HG03439 (cell line): ENCODE measurements around the gene CFAP141.
"Not testable (repeated sequence)": the region's sequence is repeated elsewhere in the genome, so short reads cannot be mapped to it uniquely, and the experiment has no call there.

Experiments used
- ATAC-seq: cut with Tn5 transposase; IDR thresholded peaks from one replicate; pipeline ENCODE4 v1.9.1; 2021; ENCODE audit warnings: mild to moderate bottlenecking, moderate library complexity; ENCODE audit not compliant: unreplicated experiment

CFAP141 gene

DNA sequence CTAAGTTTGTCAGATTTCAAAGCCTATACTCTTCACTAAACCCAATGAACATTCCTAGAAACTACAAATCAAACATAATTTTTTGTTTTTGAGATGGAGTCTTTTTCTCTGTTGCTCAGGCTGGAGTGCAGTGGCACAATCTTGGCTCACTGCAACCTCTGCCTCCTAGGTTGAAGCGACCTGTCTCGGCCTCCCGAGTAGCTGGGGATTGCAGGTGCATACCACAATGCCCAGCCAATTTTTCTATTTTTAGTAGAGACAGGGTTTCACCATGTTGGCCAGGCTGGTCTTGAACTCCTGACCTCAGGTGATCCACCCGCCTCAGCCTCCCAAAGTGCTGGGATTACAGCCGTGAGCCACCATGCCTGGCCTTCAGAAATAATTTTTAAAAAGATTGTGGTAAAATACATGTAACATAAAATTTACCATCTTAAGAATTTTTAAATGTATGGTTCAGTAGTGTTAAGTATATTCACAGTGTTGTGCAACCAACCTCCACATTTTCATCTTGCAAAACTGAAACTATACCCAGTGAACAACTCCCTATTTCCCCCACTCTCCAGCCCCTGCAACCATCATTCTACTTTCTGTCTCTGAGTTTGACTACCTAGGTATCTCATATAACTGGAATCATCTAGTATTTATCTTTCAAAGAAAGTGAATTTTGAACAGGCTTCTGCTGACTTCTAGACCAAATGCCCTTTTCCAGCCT, 2.7 kb upstream of the CFAP141 start:
- ATAC-seq = no peak

DNA sequence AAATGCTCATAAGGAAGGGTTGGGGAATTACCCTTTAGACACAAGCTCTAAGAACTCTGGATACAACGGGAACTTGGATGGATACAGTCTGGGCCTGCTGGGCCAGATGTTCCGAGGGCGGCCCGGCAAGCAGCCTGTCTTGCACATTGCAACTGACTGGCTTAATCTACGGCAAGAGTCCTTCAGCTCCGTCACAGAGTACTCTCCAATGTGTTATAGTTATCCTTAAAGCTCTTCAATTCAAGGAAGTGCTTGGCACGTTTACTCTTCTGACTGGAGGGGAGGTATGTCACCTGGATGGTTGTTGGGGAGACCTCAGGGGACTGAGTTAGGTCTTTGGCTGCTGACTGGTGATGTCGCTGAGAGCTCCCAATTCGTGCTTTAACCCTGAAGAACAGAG, 1.1 kb upstream of the CFAP141 start:
- no peak for ATAC-seq

DNA sequence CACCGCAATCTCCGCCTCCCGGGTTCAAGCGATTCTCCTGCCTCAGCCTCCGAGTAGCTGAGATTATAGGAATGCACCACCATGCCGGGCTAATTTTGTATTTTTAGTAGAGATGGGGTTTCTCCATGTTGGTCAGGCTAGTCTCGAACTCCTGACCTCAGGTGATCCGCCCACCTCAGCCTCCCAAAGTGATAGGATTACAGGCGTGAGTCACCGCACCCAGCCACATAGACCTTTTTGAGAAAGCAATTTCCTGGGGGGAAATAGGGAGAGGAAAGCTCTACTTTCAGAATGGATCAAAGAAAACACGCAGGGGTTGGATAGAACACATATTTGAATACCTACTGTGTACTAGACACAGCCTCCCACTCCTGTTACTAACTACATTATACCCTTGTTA, 355 bp downstream of the CFAP141 start:
- not testable (repeated sequence) for ATAC-seq

DNA sequence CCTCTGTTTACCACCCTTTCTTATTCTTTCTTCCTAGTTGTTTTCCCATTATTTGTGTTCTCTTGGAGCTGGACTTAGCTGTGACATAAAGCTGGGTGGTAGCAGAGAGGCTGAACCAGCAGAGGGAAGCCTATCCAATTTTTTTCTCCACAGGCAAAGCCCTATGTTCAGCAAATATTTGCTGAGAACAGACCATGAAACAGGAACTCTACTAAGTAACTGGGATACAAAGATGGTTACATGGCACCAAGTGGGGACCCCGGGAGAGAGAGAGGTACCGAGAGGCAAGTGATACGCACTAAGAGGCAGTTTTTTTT, 6.6 kb downstream of the CFAP141 start:
- no peak for ATAC-seq

DNA sequence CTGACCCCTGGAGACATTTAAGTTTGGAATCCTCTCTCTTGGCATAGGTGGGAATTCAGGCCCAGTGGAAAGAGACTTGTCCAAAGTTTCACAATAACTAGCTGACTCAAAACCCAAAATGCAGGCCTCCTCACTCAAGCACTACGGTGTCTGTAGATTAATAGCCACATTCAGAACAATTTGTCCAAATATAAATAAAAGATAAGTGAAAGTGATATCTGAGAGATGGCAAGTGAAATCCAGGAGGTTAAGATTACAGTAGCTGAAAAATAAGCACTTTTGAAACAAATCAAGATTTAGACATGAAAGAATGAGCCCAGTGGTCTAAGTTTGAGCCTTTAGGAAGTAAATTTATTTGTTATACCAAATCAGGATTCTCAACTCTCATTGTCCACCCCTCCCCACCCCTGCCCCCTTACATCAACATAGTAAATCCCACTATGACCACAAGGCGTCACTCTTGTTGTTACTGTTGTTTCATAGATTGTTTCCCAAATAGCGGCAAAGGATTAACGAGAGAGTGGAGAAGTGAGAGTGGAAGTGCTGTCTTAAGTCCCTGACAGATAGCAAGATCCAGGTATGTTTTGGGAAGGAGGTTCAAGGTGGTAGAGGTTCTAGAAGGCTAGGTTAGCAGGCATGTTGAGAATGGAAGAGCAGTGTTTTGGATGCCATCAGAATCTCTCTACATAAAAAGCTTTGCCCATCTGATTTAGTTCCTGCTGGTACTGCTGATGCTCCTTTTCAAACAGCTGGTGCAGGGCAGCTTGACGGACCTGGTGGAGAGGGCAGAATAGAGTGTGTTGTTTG, 7.2 kb downstream of the CFAP141 start:
- no peak for ATAC-seq

DNA sequence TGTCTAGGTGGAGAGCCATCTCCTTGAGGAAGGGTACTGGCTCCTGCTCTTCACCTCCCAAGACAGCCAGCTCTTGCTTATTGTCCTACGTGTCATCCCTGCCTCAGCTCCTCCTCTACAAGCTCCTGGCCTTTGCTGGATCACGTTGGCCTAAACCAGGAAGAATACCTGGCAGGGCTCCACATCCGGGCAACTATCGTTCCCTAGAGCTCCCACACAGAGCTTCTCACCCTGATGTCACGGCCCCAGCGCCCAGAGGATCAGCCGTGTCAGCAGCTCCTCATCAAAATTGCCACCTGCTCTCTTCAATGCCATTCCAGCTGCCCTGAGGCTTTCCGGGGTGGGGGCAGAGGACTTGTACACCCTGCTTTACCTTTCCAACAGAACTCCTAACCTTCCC, 12.3 kb downstream of the CFAP141 start:
- ATAC-seq = no peak

DNA sequence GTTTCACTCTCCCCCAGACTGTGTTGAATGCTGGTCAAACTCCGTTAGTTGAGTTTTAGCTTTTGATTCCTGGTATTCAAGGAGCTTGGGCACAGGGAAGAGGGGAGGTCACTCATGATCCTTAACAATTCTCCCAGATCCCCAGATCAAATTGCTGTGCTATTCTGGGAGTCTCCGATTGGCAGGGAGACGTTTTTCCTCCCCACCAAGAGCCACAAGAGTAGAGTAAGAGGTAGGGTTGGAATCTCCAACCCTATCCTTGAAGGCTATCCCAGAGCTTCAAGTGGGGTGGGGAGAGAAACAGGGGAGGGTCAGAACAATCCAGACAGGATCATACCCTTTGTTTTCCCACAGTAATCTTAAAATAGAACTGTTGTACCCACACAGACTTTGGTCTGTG, 13.7 kb downstream of the CFAP141 start:
- ATAC-seq = no peak

DNA sequence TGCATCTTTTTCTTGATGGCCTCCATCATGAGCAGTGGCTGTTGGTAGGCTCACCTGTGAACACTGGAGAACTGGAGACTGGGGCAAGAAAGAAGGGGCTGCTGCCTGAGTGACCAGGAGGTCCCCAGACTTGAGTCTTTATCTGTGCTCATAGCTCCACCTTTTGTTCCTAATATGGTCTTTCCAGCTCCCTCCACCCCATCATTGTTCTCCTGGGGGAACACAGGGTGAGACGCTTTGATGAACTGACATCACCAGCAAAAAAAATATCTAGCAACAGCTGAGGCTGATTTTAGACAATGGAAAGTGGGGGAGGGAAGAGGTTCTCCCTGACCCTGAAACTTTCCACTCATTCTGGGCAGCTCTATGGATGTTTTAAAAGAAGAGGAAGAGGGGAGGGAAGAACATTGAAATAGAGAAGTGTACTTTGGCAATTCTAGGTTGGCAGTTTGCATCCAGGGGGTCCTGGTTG, 14.1 kb downstream of the CFAP141 start, which contains the start of gene TPM3:
Gene TPM3, minus strand, starts transcription at position 111 of the 472 bp plus-strand sequence. Its CDS starts 82 bp downstream, at position 29.
- no peak for ATAC-seq

DNA sequence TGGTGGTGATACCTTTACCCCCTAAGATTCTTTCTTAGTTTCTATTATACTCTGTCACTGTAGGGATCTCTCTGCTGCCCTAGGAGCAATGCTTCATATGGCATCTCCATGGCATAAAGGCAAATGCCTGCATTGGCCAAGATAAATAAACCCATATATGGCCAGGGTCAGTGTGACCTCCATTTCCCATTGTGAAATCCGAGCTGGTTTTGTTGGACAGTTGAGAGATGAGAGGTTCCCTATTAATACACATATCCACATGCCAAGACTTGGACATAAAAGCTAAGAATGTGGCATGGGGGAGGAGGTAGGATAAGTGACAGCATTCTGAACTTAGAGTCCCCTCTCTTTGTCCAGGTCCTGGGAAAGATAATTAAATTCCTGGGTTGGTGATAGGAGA, 15.6 kb downstream of the CFAP141 start:
- ATAC-seq = no peak

DNA sequence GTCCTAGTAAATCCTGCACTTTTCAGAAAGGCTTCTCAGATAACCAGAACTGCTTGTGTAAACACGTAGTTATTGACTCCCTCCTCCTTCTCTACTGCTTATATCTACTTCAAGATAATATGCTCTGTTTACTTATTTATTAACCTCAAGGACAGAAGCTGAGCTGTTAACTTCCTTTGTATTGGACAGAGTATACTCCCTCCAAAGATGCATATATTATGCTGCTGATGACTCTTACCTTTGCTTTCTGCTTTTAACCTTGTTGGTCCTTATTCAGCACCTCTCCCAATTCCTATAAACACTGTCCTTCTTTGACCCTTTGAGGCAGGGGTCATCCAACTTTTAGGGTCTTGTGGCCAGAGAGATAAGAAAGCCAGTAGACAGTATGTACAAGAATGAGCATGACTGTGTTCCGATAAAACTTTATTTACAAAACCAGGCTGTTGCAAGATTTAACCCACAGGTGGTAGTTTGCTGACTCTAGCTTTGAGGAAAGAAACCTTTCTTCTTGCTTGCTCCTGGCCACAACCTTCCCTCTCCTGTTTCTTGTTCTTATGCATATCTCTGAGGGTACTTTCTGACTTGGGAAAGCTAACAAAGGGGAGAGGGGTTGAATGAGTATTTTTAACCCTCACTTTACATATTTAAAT, 19.2 kb downstream of the CFAP141 start:
- no peak for ATAC-seq

DNA sequence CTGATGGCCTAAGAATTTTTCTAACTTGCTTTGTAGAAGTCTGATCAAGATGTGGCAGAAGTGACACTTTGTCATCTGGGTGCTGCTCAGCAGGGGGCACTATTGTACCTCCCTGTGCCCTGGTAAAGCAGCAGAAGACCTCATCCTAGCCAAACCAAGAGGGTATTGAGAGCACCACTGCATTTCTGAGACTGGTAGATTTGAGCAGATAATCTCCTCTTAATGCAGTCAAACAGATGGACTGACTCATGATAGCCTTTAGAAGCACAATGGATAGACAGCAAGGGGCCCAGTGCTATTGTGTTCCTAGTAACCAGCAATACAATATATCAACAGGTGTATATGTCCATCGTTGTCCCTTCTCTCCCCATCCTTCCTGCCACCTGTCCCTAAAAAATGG, 20.0 kb downstream of the CFAP141 start:
- no peak for ATAC-seq

DNA sequence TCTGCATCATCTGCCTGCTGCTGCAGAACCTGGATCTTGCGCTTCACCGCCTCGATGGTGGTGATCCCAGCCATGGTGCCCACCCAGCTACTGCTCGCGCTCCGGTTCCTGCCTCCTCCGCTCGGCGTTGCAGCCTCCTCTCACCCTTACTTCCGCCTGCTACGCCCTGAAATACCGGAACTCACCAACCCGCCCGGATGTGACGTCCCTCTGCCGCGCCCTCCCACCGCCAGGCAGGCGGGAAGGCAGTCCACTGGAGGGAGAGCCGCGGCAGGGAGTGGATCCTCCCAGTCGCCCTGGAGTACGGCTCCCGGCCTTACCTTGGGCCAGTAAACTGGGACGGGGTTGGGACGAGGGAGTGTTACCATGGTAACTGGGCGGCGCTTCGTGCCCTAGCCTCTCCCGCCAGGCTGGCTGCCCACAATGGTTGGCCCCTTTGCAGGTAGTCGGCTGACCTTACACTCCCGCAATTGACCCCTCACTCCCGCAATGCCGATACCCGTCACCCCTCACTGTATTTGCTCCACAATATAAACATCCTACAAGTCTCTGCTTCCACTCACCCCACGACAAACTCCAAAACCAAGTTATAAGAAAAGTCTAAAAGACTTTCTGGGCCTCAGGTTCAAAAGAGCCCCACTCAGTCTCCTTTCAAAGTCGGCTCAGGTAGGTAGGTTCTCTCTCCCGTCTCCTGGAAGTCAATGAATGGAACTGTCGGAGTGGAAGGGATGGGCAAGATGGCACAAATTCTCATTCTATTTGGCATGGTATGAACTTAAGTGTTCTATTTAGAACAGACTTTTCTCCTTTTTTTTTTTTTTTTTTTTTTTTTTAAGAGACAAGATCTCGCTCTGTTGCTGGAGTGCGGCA, 22.9 kb downstream of the CFAP141 start:
- ATAC-seq = peak; percentile 78

DNA sequence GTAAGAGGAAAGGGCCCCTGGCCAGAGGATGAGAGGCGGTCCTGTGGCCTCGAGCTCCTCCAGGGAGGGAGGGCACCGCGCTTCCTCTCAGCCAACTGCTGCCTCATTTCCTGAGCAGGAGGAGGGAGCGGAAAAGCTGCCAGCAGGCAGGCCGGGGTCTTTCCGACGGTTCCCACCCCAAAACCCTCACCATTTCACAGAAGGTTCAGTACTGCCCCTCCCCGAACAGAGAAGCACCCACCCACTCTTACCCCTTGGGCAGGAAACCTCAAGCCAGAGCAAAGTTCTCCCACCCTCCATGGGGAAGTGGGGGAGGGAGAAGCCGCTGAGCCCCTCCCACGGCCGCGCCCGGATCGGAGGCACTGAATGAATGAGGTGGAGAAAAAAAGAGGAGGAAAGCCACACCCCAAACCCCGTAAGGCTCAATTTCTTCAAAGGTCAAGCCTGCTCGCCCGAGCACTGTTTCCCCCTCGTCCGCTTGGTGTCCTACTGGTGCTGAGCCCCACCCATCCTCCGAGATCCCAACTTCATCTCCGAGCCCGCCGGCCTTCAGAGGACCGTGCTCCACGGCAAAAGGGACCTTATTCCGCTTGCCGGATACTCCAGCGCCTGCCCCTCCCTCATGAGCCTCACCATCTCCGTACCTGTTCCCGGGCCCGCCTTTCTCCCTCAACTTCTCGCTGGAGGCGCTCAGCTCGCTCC, 23.6 kb downstream of the CFAP141 start:
- peak; percentile 49 for ATAC-seq

DNA sequence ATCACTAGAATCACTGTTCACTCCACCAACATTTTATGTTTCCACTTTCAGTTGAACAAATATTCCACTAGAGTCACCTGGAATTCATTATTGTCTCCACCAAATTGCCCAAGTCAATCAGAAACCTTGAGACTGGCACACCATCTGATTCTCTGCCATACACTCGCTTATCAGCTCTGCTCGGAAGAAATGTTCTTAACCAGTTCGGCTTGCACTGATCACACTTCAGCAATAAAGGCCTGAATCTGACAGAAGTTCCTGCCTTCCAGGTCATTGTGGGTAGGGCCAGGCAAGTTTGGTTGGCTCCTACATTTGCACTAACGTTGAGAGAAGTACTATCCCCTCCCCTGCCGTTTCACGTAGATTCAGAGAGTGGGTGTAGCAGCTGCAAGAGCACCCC, 24.2 kb downstream of the CFAP141 start:
- no peak for ATAC-seq

DNA sequence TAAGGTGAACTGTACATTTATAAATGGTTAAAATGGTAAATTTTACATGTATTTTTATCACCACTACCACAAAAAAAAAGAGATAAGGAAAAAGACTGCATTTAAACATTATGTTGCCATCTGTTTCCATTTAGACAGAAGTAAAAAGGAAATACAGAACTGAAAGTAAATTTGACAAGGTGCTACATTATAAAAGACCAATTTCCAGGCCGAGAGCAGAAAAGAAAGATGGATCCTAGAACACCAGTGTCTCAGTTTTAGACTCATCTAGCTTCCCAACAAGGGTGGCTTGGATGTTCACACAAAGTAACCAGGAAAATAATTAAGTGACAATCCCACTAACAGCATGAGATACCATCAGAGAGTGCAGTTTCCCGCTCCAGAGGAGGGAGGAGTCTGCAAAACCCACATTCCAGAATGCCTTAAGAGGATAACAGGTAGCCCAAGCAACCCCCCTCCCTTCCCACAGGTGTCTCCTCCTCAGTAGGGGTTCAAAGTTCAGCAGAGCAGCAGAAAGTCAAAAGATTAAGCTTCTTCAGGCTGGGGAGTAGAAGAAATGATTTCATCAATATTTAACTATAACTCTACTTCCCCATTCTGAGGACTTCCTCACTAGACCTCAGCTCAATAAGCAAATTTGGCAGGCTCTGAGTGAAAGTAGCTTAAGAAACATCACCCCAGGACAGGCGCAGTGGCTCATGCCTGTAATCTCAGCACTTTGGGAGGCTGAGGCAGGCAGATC, 26.0 kb downstream of the CFAP141 start:
- no peak for ATAC-seq

DNA sequence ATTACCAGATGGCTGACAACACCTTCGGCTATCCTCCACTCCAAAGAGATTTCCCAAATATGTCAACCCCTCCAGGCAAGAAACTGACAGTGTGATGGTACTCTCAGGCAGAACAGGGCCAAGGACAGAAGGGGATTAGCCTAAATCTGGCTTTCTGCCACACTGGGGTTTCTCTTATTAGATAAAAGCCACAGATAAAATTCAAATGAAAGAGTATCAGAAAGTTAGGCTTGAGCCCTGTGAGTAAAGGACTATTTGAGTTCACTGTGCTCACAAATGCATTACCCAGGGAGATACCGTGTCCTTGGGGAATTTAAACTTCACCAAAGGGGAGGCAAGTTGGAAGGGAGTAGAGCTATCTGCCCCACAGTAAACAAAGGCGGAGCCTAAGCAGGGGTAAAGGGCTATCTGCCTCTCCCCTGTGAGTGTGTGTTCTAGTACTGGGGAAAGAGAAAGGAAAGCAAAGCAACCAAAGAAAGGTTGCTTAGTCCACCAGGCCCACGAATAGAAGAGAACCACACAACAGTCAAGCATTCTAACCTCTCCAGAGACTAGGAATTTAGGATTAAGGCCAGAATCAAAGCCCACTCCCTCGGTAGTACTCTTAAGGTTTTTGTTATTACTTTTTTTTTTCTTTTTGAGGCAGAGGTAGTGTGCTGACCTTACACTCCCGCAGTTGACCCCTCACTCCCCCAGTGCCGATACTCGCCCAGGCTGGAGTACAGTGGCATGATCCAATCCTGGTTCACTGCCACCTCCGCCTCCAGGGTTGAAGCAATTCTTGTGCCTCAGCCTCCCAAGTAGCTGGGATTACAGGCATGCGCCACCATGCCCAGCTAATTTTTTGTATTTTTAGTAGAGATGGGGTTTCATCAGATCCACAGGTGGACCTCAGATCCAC, 27.0 kb downstream of the CFAP141 start:
- ATAC-seq = no peak

DNA sequence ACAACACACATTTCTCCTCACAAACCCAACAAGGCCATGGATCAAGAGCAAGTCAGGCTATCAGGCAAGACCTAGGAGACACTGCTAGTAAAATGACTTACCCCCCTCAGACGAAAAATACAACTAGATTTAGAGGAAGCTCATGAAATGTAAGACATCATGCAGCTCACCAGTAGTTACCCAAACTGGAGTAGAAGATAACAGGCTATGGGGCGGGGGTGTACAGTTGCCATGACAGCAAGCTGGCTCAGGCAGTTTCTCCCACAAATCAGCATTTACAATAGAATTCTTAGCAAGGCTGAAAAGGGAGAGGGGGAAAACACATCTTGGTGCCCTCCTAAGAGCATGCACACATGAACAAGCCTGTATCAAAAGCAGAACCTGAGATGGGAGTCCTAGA, 28.1 kb downstream of the CFAP141 start:
- no peak for ATAC-seq

DNA sequence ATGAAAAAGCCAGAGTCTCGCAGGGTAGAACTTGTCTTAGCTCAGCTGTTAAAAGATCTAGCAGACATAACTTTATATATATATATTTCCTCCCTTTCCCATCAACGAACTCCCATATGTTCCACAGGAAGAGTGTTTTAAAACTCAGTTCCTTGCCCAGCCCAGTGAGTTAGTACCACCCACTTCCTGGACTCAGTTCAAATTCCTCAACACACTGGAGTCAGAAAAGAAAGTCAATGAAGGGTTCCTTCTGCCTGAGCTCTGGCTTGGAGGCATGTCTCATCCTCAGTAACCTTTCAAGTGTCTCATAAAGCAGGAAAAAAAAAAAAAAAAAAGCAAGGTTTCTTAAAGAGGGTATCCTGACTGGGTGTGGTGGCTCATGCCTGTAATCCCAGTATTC, 29.8 kb downstream of the CFAP141 start:
- ATAC-seq = no peak

DNA sequence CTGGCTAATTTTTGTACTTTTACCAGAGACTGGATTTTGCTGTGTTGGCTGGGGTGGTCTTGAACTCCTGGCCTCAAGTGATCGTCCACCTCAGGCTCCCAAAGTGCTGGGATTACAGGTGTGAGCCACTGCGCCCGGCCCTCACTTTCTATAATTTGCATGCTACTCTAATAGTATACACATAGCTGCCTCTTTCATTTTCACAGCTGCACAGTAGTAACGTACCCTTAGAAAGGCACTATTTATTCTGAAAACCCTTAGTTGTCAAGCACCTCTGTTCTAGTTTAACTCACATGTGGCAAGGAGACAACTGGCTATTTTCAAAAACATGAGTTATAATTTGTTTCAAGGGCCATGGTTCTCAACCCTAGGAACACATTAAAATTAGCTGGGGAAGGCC, 31.5 kb downstream of the CFAP141 start:
- ATAC-seq = no peak
